T-helper 2 cell treated with Interferon-gamma antibody and Interleukin-4, amounts not matched to agents 5 μg/mL and 100 μg/mL, for 36 hours (primary cell): ENCODE measurements around the gene UQCC2.

Experiments used
- DNase-seq: peaks from one replicate; pipeline ENCODE4 v3.0.0; 2021; ENCODE audit warnings: low spot score
- H3K27ac Mint-ChIP-seq: one replicate; pipeline ENCODE4 v1.8.0; 2021; ENCODE audit warnings: mild to moderate bottlenecking, mixed read lengths
- H3K27me3 Mint-ChIP-seq: one replicate; pipeline ENCODE4 v1.8.0; 2021; ENCODE audit warnings: low read depth, mixed read lengths
- H3K36me3 Mint-ChIP-seq: one replicate; pipeline ENCODE4 v1.8.0; 2021; ENCODE audit warnings: low read depth, mixed read lengths
- H3K4me1 Mint-ChIP-seq: one replicate; pipeline ENCODE4 v1.8.0; 2021; ENCODE audit warnings: low read depth, mixed read lengths
- H3K4me3 Mint-ChIP-seq: one replicate; pipeline ENCODE4 v1.8.0; 2022; ENCODE audit warnings: mild to moderate bottlenecking, moderate library complexity, mixed read lengths
- H3K9me3 Mint-ChIP-seq: one replicate; pipeline ENCODE4 v1.8.0; 2021; ENCODE audit warnings: mixed read lengths

The UQCC2 gene

GRCh38 chr6:33737267-33738026, 25.9 kb upstream of the UQCC2 start:
- Mint-ChIP-seq H3K27ac (no peak overlapping the region), H3K4me3 (no peak overlapping the region), H3K9me3 (no peaks in the 10 kb centered on the region), H3K4me1 (no peaks in the 10 kb centered on the region), H3K36me3 (no peaks in the 10 kb centered on the region), H3K27me3 (no peaks in the 10 kb centered on the region)
- DNase-seq, result no peak

GRCh38 chr6:33735216-33735615, 23.7 kb upstream of the UQCC2 start:
- DNase-seq, result no peak
- H3K9me3 Mint-ChIP-seq, result no peaks in the 10 kb centered on the region
- no peak overlapping the region for H3K27ac Mint-ChIP-seq
- H3K36me3 Mint-ChIP-seq, result no peaks in the 10 kb centered on the region
- H3K27me3 Mint-ChIP-seq, result no peaks in the 10 kb centered on the region
- no peak overlapping the region for H3K4me3 Mint-ChIP-seq
- H3K4me1 Mint-ChIP-seq, result no peaks in the 10 kb centered on the region

DNA sequence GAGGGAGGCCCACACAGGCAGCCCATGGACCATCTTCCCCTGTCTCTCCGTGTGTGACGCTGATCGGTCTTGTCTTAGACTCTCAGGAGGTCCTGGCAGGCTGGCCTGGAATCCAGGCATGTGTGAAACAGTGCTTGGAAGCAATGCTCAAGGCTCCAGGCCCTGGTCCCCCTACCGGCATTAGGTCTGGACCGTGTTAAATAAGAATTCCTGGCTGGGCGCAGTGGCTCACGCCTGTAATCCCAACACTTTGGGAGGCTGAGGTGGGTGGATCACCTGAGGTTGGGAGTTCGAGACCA, 22.2 kb upstream of the UQCC2 start:
- H3K27ac Mint-ChIP-seq, result no peak overlapping the region
- no peaks in the 10 kb centered on the region for H3K4me1 Mint-ChIP-seq
- H3K9me3 Mint-ChIP-seq, result no peaks in the 10 kb centered on the region
- H3K27me3 Mint-ChIP-seq, result no peaks in the 10 kb centered on the region
- DNase-seq, result no peak
- H3K4me3 Mint-ChIP-seq, result no peak overlapping the region
- no peaks in the 10 kb centered on the region for H3K36me3 Mint-ChIP-seq

DNA sequence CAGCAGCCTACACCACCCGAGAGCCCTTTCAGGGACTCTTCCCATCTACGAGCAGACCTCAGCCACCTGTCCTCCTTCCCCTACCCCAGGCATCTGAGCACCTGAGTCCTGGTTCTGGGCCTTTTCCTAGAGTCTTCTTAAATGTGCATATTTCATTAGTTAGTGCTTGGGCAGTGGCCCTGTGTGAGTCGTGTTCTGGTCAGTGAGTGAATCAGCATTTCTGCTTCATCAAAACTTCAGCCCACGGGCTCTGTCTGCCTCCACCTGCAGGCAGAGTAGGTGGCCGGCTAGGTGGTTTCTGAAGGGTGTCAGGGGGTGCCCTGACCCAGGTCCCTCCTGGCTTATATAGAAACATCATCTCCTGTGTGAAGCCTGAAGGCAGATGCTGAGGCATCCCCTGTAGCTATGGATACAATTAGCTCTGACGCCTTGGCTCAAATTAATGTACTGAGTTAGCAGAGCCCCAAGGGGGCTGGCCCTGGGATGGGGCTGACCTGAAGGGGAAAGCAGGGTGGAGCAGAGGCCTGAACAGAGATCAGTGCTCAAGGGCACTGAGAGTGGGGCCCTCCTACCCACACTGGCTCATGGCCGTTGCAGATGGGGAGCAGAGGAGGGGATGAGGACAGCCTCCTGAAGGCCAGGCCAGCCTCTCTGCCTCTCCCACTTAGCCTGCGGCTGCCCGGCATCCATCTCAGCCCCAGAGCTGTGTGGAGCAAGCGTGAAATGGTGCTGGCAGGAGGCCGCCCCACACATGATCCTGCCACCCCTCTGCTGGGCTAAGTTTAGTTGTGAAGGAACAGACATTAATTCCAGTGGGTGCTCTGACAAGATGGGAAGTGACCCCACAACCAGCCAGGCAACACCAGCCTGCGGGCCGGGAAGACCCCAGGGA, 21.6 kb upstream of the UQCC2 start:
- H3K36me3 Mint-ChIP-seq, result no peaks in the 10 kb centered on the region
- no peaks in the 10 kb centered on the region for H3K9me3 Mint-ChIP-seq
- no peak overlapping the region for H3K4me3 Mint-ChIP-seq
- H3K4me1 Mint-ChIP-seq, result no peaks in the 10 kb centered on the region
- no peaks in the 10 kb centered on the region for H3K27me3 Mint-ChIP-seq
- DNase-seq, result no peak
- H3K27ac Mint-ChIP-seq, result no peak overlapping the region

DNA sequence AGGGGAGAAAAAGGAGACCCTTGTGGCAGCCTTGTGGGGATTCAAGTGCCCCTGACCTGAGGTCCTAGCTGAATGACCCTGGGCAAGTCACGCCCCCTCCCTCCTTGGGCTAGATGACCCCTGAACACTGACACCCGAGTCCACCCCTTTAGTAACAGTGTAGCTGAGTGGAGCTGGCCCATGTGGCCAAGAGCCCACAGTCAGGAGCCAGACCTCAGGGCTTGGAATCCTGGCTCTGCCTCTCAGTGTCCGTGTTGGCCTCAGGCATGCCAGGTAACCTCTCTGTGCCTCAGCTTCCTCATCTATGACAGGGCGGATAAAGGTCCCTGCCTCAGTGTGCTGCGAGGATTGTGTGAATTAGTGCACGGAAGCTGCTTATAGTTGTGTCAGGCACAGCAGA, 20.9 kb upstream of the UQCC2 start:
- no peak overlapping the region for H3K27ac Mint-ChIP-seq
- no peaks in the 10 kb centered on the region for H3K4me1 Mint-ChIP-seq
- H3K9me3 Mint-ChIP-seq, result no peaks in the 10 kb centered on the region
- no peak for DNase-seq
- no peaks in the 10 kb centered on the region for H3K36me3 Mint-ChIP-seq
- no peaks in the 10 kb centered on the region for H3K27me3 Mint-ChIP-seq
- H3K4me3 Mint-ChIP-seq, result no peak overlapping the region

DNA sequence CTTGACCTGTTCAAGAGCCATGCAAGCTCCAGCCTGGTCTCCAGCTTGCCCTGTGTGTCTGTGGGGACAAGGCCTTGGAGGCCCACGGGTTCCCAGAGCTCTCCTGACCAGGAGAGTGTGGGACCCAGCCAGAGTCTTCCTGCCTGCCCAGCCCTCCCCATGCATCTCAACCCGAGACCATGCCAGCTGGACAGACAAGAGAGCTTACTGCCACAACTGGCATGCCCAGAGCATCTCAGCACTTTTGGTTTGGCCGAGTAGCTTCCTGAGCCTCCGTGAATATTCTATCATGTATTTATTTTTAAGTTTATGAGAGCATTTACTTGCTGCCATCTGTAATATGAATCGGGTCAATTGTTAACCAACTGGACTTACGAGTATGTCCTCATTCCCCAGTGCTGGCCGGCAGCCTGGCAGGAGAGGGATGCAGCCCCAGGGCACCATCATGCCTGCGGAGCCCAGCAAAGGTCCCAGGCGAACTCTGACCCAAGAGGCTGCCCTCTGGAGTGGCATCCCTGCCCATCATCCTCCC, 20.3 kb upstream of the UQCC2 start:
- H3K27ac Mint-ChIP-seq, result no peak overlapping the region

DNA sequence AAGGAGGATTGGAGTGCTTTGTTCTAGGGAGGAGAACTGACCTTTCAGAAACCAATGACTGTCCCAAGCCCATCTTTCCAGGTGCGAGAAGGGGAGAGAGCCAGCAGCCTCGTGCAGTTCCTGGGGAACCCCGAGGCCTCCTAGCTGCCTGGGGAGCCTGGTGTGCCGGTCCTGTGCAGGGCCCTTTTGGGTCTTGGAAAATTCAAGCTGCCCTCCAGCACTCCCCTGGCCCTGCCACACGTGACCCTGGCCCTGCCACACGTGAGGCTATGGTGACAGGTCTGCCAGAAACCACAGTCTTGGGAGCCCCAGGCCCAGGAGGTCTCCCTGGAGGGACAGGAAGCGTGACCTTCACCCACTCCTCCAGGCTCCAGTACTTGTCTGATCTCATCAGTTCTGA, 19.5 kb upstream of the UQCC2 start:
- no peak overlapping the region for H3K27ac Mint-ChIP-seq
- no peaks in the 10 kb centered on the region for H3K27me3 Mint-ChIP-seq
- H3K4me3 Mint-ChIP-seq, result no peak overlapping the region
- no peak for DNase-seq
- no peaks in the 10 kb centered on the region for H3K9me3 Mint-ChIP-seq
- H3K4me1 Mint-ChIP-seq, result no peaks in the 10 kb centered on the region
- no peaks in the 10 kb centered on the region for H3K36me3 Mint-ChIP-seq

More for the DNA sequence above, 20.3 kb upstream of the UQCC2 start:
- H3K36me3 Mint-ChIP-seq, result no peaks in the 10 kb centered on the region
- DNase-seq, result no peak
- H3K9me3 Mint-ChIP-seq, result no peaks in the 10 kb centered on the region
- H3K4me3 Mint-ChIP-seq, result no peak overlapping the region
- no peaks in the 10 kb centered on the region for H3K4me1 Mint-ChIP-seq
- no peaks in the 10 kb centered on the region for H3K27me3 Mint-ChIP-seq

GRCh38 chr6:33730611-33731010, 19.1 kb upstream of the UQCC2 start:
- H3K27me3 Mint-ChIP-seq, result peaks cover 1% of the 10 kb centered on the region

GRCh38 chr6:33729059-33729458, 17.6 kb upstream of the UQCC2 start:
- Mint-ChIP-seq H3K27me3 (peaks cover 12% of the 10 kb centered on the region), H3K4me1 (peaks cover 3% of the 10 kb centered on the region)

More at GRCh38 chr6:33730611-33731010, 19.1 kb upstream of the UQCC2 start:
- Mint-ChIP-seq H3K27ac (no peak overlapping the region), H3K9me3 (no peaks in the 10 kb centered on the region), H3K4me3 (no peak overlapping the region), H3K36me3 (no peaks in the 10 kb centered on the region), H3K4me1 (no peaks in the 10 kb centered on the region)
- no peak for DNase-seq

GRCh38 chr6:33728438-33728837, 16.9 kb upstream of the UQCC2 start:
- no peak overlapping the region for H3K4me3 Mint-ChIP-seq
- no peak overlapping the region for H3K27ac Mint-ChIP-seq
- H3K9me3 Mint-ChIP-seq, result no peaks in the 10 kb centered on the region
- peaks cover 3% of the 10 kb centered on the region for H3K4me1 Mint-ChIP-seq
- H3K27me3 Mint-ChIP-seq, result peaks cover 17% of the 10 kb centered on the region
- H3K36me3 Mint-ChIP-seq, result no peaks in the 10 kb centered on the region
- DNase-seq, result no peak

More at GRCh38 chr6:33729059-33729458, 17.6 kb upstream of the UQCC2 start:
- no peak overlapping the region for H3K27ac Mint-ChIP-seq
- no peak for DNase-seq
- no peaks in the 10 kb centered on the region for H3K36me3 Mint-ChIP-seq
- H3K4me3 Mint-ChIP-seq, result no peak overlapping the region
- no peaks in the 10 kb centered on the region for H3K9me3 Mint-ChIP-seq

GRCh38 chr6:33727932-33728331, 16.4 kb upstream of the UQCC2 start:
- Mint-ChIP-seq H3K27me3 (peaks cover 20% of the 10 kb centered on the region), H3K9me3 (no peaks in the 10 kb centered on the region), H3K36me3 (no peaks in the 10 kb centered on the region), H3K27ac (no peak overlapping the region), H3K4me1 (peaks cover 3% of the 10 kb centered on the region), H3K4me3 (no peak overlapping the region)
- no peak for DNase-seq

DNA sequence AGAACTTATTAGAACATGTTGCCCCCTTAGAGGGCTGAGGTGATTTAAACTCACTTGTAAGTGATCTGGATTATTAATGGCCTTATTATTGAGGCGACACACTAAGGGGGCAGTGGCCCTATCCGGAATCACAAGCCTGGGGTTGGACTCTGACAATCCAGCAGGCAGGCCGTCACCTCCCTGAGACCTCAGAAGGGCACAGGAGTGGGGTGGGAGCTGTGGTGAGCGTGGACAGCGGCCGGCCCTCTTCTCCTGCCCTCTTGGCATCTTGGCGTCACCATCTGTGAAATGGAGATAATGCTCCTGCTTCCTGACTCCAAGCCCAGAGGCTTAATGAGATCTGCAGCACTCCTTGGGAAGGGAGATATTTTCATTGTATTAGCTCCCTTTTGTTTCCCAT, 15.6 kb upstream of the UQCC2 start:
- no peak for DNase-seq
- Mint-ChIP-seq H3K27ac (no peak overlapping the region), H3K36me3 (no peaks in the 10 kb centered on the region), H3K27me3 (peaks cover 27% of the 10 kb centered on the region), H3K4me1 (peaks cover 3% of the 10 kb centered on the region), H3K4me3 (no peak overlapping the region), H3K9me3 (no peaks in the 10 kb centered on the region)

DNA sequence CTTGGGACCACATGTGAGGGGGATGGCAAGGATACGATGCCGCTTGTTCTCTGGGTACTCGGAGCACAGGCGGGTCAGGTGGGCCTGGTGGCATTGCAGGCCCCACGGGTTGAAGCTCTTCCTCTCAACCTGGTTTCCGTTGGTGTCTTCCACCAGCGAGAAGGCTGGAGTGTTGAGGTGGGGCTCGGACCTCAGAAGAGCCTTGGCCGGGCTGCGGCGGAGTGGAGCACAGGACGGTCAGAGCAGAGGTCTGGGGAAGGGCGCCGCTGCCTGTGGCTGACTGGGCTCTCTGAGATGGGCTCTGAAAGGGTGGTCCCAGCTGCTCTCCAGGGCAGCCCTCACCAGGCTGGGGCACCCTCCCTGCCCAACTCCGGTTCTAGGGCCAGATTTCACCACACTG, 15.2 kb upstream of the UQCC2 start:
- no peaks in the 10 kb centered on the region for H3K36me3 Mint-ChIP-seq
- no peak overlapping the region for H3K4me3 Mint-ChIP-seq
- no peaks in the 10 kb centered on the region for H3K9me3 Mint-ChIP-seq
- peaks cover 3% of the 10 kb centered on the region for H3K4me1 Mint-ChIP-seq
- no peak overlapping the region for H3K27ac Mint-ChIP-seq
- peaks cover 29% of the 10 kb centered on the region for H3K27me3 Mint-ChIP-seq
- DNase-seq, result no peak

DNA sequence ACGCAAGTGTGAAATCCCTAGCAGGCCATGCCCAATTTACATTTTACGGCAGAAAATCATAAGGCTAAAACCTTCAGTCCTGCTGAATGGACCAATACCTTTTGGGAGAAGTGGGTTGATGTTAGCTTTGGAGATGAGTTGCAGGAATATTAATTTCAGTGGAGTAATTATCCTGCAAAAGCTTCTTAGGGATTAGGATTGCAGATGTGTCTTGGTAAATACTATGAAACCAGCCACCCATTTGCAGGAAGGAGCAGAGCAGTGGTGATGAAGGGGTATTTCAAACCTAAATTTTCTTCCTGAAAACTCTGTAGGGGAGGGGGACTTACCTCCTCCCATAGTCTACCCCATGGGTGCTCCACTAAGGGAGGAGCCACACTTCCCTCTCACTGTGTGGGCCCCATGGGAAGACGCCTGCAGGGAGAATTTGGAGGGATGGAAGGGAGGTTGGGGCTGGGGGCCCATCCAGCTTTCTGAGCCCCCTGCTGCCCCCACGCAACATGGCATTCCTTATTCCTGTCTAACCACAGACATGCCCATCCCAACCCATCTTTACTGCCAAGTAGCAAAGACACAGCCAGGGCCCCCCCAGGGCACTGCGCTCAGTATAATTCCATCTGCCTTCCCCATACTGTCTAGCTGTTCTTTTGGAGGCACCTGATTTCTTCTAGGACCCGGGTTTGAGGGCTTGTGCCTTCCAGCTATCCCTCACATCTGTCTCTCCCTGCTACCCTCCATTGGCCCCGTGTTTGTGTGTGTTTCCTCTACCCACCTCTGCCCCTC, 14.6 kb upstream of the UQCC2 start:
- H3K9me3 Mint-ChIP-seq, result no peaks in the 10 kb centered on the region
- DNase-seq, result no peak
- no peak overlapping the region for H3K27ac Mint-ChIP-seq
- peaks cover 29% of the 10 kb centered on the region for H3K27me3 Mint-ChIP-seq
- H3K36me3 Mint-ChIP-seq, result no peaks in the 10 kb centered on the region
- no peak overlapping the region for H3K4me3 Mint-ChIP-seq
- H3K4me1 Mint-ChIP-seq, result peaks cover 3% of the 10 kb centered on the region
